ENCODE measurements around the gene ANXA11.
"Not testable (repeated sequence)": the region's sequence is repeated elsewhere in the genome, so short reads cannot be mapped to it uniquely, and the experiment has no call there.

The ANXA11 gene

GRCh38 chr10:80144696-80145131 lies 60.6 kb downstream of the ANXA11 start:
- no peak for DNase-seq

DNA sequence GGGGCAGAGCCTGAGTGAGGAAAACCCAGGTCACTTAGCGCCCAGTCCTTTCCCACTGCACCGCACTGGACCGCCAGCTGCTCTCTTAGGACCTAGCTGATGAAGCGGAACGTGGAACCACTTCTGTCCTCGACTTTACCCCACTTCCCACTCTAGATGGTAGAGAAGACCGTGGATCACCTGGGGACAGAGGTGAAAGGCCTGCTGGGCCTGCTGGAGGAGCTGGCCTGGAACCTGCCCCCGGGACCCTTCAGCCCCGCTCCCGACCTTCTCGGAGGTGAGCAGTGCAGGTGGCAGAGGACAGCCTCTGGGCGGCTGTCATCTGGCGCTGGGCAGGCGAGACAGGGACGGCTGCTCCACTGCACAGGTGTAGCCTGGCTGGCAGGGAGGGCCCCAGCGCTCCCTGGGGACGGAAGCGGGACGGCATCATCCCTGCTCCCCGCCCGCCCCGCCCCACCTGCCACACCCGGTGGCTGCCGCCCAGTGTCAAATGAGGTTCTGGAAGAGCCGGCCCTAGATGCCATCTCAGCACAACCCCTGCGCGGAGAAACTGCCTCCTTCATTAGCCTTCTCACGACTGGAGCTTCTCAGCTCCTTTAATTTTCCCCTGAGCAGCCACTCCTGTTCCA lies 61.2 kb downstream of the ANXA11 start:
- DNase-seq: peak in 1 of 14 donors; percentile 11

DNA sequence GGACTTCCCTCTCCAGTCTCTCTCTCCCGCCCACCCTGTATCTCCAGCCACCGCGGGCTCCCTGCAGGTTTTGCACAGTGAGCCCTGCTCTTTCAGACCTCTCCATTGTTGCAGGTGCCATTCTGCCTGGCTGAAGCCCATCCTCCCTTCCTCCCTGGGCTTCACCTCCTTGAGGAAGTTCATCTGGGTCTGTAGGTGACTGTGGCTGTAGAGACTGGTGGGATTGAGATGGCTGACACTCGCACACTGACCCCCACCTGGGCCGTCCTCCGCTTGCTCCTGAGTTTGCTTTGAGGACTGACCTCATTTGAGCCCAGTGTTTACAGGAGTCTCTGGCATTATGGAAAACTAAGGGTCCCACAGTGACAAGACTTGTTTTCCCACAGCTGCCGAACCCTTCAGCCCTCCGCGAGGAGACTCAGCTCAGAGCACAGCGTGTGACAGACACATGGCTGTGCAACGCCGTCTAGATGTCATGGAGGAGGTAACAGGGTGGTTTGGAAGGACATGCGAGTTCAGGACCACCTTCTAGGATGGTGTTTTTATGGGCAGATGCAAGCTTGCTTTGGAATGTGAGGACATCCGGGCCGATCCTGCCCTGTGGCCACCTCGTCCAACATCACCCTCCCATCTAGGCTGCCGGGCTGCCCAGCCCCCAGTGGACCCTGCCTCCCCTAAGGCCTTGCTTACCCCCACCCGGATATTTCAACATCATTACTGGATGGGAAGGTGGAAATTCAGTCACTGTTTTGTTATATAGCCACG lies 63.5 kb downstream of the ANXA11 start:
- DNase-seq: no peak

GRCh38 chr10:80140251-80140650 lies 65.1 kb downstream of the ANXA11 start:
- no peak for DNase-seq

- DNase-seq: no peak
These were observed 66.1 kb downstream of the ANXA11 start for GRCh38 chr10:80139265-80139664.

DNA sequence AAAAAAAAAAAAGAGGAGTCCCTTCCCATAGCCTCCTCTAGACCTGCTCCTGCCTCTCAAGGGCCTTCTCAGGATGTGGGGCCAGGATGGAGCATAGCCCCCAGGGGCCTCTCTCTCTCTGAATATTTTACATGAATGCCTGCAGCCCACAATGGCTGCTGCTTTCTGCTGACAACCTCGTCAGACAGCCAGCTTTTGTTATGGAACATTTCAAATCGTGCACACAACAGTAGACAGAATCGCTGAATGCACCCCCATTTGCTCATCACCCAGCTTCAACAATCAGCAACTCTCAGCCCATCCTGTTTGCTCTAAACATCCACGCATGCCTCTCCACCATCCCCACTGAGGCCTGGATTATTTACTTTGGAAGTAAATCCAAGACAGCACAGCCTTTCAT lies 67.4 kb downstream of the ANXA11 start:
- DNase-seq: no peak

DNA sequence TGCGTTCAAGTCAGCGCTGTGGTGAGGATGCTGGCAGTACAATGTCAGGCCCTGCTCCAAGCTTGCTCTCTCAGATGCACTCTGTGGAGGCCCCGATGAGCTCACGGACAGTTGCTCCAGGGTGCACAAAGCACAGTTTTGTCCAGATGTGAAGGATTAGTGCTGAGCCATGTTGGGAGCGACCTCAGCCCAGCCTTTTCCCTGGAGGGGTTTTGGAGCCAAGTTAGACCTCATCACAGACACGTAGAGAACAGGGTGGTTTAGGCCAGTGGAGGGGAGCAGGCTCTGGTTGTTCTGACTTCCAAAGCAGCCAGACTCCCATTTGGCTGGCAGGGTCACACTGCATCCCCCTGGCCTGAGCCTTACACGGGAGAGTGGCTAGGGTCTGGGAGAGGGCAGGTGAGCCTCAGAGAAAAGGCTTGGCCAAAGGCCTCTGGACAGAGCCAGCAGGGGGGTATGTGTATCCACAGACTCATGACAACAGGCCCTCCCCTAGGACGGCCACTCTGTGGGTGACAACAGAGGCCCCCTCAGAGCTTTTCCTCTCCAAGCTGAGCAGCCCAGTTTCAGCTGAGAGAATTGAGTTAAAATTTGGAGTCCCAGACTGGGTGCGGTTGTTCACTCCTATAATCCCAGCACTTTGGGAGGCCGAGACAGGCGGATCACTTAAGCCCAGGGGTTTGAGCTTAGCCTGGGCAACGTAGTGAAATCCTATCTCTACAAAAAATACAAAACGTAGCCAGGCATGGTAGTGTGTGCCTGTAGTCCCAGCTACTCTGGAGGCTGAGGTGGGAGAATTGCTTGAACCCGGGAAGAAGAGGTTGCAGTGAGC lies 68.1 kb downstream of the ANXA11 start:
- no peak for DNase-seq

DNA sequence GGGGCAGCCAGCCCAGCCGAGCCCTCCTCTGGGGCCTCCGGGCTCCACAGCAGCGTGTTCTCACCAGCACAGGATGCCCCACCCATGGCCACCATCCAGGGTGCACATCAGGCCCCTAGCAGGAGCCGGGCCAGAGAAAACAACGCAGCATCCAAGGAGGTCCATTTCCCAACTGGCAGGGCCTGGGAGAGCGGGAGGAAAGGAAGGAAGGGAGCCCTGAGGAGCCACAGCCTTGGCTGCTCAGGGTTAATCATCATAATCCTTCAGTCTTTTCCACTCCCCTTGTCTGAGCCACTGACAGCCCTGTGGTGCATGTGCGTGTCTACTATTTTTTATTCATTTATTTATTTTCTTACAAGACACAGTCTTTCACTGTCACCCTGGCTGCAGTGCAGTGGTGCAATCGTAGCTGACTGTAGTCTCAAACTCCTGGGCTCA lies 69.2 kb downstream of the ANXA11 start:
- no peak for DNase-seq

DNA sequence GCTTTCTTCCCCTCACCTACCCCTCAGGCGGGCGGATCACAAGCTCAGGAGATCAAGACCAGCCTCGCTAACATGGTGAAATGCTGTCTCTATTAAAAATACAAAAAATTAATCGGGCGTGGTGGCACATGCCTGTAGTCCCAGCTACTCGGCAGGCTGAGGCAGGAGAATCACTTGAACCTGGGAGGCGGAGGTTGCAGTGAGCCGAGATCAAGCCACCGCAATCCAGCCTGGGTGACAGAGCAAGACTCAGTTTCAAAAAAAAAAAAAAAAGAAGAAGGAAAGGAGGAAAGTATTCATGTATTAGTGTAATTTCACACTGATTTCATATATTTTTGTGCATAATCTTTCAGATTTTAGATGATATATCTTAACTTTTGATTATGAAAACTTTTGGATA lies 71.7 kb downstream of the ANXA11 start:
- not testable (repeated sequence) for DNase-seq

GRCh38 chr10:80133206-80133605 lies 72.1 kb downstream of the ANXA11 start:
- no peak for DNase-seq

DNA sequence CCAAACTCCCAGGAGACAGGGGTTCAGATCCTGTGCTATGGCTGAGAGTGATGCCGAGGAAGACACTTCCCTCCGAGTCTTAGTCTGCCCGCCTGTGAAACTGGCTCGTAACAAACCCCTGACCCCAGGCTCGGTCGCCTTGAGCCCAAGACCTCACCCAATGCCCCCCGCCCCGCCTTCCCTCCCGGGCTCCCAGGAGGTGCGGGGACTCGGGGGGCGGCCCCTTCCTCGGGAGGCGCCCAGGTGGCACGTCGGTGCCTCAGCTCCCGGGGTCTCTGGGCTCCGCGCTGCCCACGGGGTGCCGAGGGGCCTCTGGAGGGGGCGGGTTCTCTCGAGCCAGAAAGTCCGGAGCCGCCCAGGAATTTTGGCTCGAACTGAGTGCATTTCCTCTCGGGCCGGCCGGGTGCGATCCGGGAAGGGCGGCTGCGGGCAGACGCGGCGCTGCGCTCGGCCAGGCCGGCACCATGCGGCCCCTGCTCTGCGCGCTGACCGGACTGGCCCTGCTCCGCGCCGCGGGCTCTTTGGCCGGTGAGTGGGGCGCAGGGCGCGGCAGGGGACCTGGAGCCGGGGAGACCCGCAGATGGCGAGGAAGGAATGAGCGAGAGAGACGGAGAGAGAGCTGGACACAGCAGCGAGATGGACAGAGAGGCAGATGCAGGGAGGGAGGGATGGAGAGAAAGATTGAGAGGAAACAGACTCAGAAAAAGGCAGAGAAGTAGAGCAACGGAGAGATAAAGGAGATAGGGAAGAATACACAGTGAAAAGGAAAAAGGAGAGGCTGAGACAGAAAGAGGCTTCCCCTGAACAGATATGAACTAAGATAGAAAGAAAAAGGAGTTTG lies 72.8 kb downstream of the ANXA11 start, which contains the start of gene PLAC9:
PLAC9 (plus strand) TSS at position 432 of the 841 bp plus-strand sequence; CDS start at position 465, 33 bp downstream.
- no peak for DNase-seq

- no peak for DNase-seq
These were observed 73.8 kb downstream of the ANXA11 start for GRCh38 chr10:80131499-80131901.

DNA sequence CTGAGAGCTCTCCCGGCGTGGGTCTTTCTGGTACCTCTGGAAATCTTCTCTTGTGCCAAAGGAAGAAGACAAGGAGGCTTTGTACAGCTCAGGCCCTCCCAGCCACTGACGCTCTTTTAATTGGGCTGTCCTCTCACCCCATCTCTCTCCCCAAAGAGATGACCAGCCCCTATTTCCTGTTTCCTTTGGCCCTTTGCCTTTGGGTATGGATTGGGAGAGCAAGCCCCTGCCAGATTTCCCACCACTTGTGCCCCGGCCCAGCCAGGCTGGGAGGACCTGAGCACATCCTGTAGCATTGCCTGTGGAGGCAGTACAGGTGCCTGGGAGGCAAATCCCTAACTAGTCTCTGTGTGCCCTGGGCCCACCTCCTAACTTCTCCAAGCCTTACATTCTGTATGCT lies 78.5 kb downstream of the ANXA11 start:
- no peak for DNase-seq

GRCh38 chr10:80122746-80123145 lies 82.6 kb downstream of the ANXA11 start:
- DNase-seq: no peak

DNA sequence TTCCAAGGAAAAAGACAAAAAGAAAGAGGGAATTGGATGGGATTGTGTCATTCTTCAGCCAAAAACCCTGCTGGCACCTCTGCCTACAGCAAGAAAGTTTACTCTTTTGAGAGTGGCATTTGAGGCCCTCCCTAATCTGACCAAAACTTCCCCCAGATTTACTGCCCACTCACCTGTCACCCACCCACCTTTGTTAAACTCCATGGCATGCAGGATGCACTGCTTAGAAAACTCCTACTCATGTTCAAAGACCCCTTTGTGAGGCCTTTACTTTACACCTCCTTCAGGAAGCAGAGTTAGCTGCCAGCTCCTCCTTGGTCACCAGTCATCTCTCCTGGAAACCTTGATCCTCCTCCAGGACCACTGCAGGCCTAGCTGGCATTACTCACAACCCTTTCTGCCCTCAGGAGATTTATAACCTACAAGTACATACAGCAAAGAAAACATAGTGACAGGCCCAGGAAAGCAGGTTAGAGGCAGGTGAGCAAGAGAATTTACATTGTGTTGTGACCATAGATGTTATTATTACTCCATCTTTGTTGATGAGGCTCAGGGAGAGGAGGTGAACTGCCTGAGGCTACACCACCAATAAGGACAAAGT lies 83.1 kb downstream of the ANXA11 start:
- no peak for DNase-seq

GRCh38 chr10:80118669-80119068 lies 86.7 kb downstream of the ANXA11 start:
- no peak for DNase-seq

DNA sequence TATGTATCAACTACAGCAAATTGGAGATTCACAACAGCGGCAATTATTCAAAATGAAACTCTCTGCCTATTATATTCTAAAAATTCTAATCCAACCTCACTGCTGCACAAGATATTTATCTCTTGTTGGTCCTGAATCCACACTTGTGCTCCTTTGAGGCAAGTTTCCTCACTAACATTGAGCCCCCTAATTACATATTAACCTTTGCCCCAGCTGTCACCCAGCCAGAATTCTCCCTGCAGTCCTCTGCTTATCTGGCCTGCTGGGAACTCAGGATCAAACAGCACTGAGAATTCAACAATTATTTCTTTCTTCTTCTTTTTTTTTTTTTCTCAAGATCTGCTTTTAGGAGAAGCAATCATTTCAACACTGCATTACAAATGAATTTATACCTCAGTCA lies 94.4 kb downstream of the ANXA11 start:
- no peak for DNase-seq

DNA sequence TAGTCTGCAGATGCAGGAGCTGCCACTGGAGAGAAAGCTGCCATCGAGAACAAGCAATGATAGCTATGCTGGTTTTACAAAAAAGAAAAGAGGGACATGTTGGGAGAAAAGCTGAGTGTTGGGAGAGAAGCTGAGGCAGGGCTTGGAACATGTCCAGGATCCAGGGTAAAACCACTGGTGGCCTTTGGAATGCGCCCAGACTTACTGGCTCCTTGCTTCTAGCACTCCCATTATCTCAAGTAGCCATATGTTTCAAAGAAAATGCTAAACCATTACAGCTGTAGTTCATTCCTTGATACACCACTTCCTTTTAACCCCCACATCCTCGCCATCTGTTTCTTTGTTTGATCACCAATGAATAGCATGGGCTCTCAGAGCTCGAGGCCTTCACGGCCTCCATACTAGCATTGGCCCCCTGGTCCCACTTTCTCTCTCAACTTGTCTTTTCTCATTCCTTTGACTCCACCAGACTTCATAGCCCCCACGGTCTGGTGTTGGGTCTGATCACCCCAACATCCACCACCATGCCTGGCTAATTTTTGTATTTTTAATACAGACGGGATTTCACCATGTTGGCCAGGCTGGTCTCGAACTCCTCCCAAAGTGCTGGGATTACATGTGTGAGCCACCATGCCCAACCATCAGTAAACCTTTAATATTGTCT lies 96.6 kb downstream of the ANXA11 start:
- no peak for DNase-seq

DNA sequence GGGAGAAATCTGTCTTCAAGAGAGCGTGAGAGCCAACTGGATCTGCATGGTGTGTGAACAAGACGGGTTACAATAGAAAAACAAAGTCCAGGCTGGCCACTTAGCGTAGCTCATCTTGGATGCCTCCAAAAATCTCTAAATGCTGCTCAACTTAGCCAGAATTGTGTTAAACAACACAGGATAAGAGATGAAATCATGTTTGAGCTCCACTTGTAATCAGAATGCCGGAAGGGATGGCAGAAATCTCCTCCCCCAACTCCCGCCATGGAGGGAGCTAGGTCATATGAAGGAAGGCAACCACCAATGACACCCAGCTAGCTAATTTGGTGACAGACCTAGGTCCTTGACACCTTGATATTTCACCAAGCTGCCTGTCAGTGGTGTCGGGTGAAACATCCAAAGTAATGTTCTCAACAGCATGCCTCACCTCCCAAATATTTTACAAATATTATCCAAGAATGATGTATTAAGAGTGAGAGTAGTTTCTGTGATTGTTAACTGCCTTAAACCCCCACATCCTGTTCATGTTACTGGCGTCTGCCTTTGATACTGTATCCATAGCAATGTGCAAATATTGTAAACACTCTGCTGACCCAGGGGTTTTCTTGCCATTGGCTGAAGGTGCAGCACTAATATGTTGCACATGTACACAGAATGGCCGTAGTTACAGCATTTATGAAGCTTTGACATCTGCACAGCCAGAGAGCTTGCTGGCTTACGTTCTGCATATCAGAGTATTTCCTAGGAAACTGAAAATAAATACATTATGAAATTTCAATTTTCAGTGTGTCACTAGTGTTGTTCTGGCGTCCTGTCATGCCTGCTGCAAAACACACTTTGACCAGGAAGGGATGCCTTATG lies 101.0 kb downstream of the ANXA11 start:
- no peak for DNase-seq

Measured in C1 segment of cervical spinal cord (tissue), 14 donors.